GM20431 (cell line): ENCODE measurements around the gene GOSR1.
"Not testable (repeated sequence)": the region's sequence is repeated elsewhere in the genome, so short reads cannot be mapped to it uniquely, and the experiment has no call there.

Experiments used
- in situ Hi-C: fragments of 300-500 bp; cut with MseI, MboI; formaldehyde crosslinking; loops from one replicate; pipeline ENCODE4 v1.15.0; 2020; ENCODE audit warnings: low sequenced_read_pairs; ENCODE audit not compliant: unreplicated experiment

GOSR1 gene

DNA sequence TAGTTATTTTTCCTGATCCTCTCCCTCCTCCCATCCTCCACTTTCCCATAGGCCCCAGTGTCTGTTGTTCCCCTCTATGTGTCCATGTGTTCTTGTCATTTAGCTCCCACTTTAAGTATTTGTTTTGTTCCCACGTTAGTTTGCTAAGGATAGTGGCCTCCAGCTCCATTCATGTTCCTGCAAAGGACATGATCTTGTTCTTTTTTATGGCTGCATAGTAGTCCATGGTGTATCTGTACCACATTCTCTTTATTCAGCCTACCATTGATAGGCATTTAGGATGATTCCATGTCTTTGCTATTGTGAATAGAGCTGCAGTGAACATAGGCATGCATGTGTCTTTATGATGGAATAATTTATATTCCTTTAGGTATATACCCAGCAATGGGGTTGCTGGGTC is 60.5 kb downstream of the GOSR1 start:
- in situ Hi-C loops, result not testable (repeated sequence)

DNA sequence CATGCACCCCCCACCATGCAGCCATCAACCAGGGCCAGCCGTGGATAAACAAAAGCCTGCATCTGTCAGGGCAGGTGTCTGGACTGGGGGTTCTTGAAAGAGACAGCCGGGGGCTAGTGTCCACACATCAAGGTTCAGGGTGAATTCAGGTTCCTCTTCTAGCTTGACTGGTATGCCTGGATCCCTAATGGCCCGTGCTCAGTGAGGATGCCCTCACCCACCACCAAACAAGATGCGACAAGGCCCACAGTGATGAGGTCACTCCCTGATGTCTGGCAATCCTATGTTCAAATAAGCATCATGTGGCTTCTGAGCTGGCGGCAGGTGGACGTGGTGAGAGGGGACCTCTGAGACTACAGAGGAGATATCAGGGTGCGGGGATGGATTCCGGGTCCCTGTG is 64.6 kb downstream of the GOSR1 start:
- in situ Hi-C loops, result no loop called here

DNA sequence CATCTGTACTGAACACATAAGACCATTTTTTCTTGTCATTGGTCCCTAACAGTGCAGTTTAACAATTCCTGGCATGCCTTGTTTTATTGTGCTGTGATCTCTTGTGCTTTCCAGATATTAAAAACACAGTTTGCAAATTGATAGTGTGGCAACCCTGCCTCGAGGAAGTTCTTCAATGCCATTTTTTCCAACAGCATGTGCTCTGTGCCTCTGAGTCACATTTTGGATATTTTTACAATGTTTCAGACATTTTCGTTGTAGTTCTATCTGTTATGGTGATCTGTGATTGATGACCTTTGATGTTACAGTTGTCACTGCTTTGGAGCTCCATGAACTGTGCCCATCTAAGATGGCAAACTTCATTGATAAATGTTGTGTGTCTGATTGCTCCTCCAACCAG is 66.2 kb downstream of the GOSR1 start:
- in situ Hi-C loops, result no loop called here

DNA sequence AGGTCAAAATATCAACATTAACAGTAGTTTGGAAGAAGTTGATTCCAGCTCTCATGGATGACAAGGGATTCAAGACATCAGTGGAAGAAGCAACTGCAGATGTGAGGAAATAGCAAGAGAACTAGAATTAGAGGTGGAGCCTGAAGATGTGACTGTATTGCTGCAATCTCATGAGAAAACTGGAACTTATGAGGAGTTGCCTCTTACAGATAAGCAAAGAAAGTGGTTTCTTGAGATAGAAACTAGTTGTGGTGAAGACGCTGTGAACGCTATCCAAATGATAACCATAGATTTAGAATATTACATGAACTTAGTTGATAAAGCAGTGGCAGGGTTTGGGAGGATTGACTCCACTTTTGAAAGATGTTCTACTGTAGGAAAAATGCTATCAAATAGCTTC is 67.8 kb downstream of the GOSR1 start:
- in situ Hi-C loops, result no loop called here

DNA sequence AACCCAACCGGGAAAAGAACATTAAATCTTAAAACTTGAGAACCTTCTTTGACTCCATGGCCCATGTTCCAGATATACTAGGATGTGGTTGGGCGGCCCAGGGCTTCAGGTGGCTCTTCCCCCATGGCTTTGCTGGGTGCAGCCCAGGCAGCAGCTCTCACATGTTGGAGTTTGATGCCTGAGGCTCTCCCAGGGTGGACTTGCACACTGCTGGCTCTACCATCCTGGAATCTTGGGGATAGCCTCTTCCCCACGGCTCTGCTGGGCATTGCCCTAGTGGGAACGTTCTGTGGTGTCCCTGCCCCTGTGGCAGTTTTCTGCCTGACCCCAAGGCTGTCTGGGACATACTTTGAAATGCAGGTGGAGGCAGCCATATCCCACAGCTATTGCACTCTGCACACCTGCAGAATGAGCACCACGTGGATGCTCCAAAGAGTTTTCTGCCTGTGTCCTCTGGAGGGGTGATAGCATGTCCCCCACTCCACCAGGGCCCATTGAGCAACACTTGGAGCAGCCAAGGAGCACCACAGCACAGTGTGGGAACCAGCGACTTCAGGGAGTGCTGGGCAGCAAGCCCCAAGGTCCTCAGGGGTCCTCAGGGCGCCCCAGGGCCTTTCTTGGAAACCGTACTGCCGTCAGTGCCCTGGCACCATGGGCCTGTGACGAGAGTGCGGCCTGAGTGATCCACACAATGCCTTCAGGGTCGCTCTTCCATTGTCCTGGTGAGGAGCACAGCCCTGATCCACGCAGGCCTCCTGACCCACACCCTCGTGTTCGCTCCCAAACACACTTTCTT is 70.8 kb downstream of the GOSR1 start:
- in situ Hi-C loops, result no loop called here

DNA sequence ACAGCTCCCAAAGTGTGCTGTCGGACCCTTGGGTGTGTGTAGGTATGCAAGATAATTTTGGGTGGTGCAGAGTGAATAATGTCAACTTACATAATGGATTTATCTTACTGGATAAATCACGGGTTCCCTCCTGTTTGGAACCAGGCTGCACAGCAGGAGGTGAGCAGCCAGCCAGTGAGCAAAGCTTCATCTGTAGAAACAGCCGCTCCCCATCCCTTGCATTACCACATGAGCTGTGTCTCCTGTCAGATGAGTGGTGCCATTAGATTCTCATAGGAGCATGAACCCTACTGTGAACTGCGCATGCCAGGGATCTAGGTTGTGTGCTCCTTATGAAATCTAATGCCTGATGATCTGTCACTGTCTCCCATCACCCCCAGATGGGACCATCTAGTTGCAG is 72.0 kb downstream of the GOSR1 start:
- in situ Hi-C loops, result not testable (repeated sequence)

DNA sequence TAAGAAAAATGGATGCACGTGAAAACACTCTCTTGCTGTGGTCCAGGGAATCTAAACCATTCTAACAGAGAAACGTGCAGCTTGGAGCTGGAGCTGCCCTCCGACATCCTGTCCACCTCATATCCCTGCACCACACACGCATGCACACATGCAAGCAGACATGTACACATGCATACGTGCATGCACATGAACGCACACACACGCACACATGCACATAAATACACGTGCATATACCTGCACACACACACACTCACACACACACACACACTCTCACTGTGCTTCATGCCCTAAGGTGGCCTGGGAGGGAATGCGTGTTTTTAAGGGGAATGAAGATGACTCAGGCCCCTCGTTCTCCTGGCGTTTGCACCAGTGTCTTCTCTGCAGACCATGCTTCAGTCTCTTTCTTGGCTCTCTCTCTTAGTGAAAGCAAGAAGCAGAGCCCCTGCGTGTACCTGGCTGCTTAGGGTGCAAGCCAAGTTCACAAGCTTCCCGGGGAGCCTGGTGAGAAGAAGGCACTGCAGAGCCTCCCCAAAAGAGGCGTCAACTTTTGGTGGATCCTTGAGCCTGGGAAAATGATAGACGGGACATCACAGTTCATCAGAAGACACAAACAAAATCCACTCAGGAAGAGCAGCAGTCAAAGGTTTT is 72.8 kb downstream of the GOSR1 start:
- in situ Hi-C loops, result no loop called here

DNA sequence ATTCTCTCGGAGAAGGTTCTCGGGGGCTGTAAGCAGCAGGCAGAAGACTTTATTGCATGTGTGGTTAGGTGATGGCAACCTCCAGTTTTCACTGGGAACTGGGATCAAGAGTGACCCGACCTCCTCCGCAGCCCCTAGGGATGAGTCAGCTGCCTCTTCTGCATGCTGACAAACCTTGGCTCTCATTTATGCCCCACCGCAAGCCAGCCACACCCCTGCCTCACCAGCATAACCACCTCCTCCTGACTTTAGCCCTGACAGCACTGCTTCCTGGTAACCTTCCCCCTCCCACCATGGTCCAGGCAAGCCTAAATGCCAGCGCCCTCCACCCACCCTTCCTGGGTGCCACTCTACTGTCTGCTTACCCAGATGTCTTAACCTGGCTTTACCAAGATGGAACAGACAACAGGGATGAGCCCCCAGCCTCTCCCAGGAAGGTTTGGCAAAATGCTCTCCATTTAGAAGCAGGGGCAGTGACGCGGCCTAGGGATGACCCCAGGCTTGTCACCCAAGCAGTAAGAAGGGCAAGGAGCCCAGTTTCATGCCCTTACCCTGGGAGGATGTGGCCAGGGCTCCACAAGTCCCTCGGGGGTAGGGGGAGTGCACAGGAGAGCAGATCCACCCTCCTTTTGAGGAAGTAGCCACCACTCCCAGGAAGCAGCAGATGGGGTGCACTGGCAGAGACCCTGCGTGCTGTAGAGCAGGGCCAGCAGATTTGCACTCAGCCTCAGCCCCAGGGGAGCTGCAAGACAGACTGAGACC is 73.5 kb downstream of the GOSR1 start:
- in situ Hi-C loops, result no loop called here

DNA sequence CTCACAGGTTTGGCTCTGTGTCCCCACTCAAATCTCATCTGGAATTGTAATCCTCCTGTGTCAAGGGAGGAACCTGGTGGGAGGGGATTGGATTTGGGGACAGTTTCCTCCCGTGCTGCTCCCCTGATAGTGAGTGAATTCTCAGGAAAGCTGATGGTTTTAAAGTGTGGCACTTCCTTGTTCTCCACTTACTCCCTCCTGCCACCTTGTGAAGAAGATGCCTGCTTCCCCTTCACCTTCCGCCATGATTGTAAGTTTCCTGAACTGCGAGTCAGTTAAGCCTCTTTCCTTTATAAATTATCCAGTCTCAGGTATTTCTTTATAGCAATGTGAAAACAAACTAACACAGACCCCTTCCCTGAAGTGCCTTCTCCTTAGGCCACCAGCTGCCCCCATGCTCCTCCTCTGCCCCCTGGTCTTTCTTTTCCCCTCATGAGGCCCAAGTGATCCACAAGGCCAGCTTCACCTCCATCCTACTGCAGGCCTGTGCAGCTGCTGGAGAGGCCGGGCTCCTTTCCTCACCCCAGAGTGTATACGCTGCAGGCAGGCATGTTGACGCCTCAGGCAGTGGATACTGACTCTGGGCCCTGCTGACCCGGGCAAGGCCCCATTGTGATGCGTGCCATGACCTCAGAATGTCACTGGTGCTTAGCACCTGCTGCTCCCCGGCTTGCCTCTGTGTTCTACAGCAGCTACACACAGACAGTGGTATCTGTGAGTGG is 74.2 kb downstream of the GOSR1 start:
- in situ Hi-C loops, result not testable (repeated sequence)

DNA sequence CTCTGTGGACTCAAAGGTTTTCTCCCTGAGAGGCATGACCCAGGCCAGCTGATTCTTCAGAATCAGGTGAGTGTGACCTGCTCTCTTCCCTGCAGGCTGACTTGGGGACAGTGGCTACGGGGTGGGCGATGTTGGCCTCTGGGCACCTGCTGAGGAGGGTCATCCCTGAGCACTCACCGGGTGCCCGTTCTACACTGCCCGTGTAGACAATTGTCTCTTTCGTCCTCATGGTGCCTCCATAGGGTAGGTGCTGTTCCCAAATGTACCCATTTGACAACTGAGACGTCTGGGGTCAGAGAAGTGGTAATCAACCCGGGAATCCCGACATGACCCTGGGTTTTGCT is 74.8 kb downstream of the GOSR1 start:
- in situ Hi-C loops, result no loop called here

DNA sequence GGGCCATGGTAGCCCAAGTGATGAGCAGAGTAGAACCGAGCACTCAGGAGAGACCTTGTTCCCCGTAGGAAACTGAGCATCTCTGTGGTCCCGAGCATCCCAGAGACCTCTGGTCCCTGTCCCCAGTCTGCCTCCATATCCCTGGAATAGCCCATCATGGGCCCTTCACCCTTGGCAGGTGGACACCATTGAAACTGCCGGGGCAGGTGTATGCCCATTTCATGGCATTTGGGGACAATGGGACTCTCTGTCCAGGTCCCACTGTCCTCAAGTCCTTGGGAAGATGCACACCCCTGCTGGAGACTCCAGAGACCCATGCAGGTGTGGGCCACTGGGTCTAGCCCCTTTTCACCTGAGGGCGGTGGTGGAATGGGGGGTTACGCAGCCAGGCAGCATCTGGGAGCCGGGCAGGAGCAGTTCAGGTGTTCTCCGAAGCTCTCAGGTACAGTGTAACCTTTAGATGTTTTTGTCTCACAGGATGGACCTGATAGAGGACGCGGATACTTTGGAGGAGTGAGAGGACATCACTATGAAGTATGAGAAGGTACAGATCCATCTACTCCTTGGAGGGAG is 75.9 kb downstream of the GOSR1 start:
- in situ Hi-C loops, result no loop called here

DNA sequence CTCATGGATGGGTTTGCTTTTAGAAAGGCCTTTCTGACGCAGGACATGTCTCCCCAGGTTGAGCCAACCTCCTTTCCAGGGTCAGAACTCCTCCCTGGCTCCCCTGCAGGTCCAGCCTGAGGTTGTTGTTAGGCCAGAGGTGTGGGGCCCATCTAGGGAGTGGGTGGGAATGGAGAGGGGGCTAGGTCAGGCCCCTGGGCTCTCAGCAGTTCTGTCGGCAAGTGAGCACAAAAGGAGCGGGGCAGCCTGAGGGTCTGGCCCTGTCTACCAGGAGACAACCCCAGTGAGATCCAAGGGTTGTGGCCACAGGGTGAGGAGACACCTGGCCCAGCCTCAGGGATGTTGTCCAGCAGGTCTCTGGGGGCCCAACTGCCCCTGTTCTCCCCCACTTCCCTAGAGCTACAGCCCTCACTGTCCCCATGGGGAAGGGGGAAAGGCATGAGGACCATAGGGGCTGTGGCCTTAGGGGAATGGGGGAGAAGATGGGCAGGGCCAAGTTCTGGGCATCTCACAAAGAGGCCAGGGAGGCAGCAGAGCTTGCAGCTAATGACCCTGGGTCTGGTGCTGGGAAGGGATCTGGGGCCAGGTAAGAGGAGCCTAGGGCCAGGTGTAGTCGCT is 76.7 kb downstream of the GOSR1 start:
- in situ Hi-C loops, result not testable (repeated sequence)

DNA sequence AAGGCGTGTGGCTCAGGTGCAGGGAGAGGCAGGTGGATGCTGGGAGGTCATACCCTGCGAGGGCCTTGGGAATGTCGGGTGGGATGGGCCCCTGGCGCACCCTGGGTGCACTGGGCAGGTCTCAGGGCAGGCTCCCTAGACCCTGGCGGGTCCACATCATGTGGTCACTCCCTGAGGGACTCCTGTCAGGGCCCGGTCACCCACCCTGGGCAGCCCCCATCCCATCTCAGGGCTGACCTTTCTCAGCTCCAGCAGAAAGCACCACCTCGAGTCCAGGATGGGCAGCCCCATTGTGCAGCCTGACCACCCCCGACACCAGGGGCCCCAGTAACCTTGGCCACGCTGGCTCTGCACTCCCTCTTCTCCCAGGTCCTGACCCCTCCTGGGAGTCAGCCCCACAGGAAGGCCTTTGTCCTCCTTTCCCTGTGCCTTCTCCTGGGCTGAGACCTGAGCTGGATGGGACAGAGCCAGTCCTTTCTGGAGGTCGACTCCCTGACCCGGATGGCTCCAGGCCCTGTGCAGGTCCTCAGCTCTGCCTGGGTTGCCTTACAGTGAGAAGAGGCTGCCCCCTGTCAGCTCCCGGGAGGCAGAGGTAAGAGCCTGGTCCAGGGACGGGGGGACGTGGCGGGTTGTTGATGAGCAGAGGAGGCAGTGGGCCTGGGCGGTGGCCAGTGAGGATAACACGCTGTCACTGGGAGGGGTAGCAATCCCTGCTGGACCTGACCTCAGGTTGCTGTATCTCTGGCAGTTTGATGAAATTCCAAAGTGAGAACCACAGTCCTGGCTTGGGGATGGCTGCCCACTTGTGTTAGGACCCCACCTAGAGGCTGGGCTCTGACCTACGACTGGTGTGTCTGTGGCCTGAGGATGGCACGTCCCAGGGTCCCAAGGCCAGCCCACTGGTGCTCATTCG is 77.9 kb downstream of the GOSR1 start:
- in situ Hi-C loops, result no loop called here

DNA sequence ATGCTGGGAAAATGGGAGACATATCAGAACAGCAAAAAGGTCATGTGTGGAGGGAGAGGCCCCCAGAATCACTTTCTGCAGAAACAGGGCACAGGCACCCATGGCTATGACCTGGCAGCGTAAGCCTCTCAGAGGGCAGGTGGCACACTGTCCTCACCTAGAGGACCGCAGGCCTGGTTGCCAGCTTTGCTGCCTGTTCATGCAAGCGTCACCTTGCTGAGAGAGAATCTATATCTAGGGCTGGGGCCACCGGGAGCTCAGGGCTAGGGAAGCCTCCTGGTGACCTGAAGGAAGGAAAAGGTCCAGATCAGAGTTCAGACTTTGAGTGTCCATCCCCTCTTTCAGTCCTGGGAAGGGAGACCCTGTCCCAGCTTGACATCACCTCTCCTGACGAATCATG is 78.7 kb downstream of the GOSR1 start:
- in situ Hi-C loops, result no loop called here

DNA sequence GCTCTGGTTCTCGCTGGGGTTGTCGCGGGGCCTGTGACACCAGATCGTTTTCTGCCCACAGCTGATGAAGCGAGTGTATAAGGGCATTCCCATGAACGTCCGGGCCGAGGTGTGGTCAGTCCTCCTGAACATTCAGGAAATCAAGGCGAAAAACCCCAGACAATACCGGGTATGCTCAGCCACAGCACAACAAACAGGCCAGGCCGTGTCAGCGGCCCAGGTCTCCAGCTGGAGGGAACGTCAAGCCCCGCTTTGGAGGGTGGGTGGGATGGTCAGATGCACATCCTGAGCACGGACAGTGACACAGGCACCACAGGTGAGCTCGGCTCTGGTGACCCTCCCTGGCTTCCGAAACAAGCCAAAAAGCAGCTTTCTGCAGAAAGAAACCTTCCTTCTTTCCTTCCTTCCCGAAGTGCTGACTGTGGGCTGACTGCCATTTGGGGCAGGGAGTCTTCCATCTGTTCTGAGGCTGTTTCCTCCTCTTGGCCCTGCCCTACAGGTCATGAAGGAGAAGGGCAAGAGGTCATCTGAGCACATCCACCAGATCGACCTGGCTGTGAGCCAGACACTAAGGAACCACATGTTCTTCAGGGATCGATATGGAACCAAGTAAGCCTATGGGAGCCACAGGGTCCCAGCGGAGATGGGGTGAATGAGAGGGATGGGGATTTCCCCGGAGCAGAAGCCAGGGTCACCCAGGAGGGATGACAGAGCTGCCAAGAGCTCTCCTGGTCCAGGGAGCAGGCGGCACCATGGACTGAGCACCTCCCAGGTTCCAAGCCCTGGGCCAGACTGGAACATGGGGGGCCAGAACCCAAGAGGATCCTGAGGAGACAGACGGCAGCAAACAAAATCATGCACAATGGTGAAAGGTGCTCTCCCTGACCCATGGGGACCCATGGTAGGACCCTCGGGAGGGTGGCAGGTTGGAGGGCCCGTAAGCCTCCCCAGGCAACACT is 79.4 kb downstream of the GOSR1 start:
- in situ Hi-C loops, result no loop called here

DNA sequence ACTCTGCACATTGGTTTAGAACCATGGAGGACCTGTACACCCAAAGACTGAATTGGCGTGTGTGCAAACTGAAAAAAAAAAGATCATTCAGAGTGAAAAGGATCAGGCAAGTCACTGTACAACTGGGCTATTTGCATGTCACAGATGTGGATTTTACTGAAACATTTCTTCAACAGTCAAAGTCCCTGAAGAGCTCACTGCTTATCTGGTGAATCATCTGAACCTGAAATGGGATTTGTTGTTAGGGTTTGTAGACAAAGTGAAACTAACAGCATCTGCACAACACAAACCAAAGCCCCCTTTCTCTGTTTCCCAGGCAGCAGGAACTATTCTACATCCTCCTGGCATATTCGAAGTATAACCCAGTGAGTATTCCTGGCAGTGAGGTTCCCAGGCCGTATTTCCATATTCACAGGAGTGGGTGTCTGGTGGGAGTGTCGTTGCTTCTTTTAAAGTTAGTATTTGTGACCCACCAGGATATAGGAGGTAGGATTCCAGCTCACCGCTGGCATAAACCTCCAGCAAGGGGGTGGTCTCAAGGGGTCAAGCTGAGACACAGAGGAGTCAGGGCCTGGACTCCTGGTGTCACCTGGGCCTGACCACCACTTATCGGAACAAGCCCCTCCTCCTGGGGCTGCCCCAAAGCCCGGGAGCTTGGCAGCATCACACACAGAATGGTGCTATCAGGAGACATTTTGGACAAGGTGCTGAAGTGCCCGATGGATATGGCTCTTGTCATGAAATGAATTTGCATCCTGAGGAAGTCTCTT is 80.9 kb downstream of the GOSR1 start:
- in situ Hi-C loops, result no loop called here
